GM23338 (cell line): ENCODE measurements around the gene RGS19. TPM values are rescaled to one million over a fixed set of nuclear protein-coding genes. Genes with fewer than 3 reads are reported as not detected.

Source experiments
- ATAC-seq: fragments of 200-7000 bp; cut with Tn5 transposase; 3 replicates; pipeline ENCODE4 v1.9.1; 2020
- DNase-seq: peaks from one replicate; pipeline ENCODE4 v3.0.0-alpha.2; 2015; ENCODE audit warnings: low spot score
- H2AFZ ChIP-seq: fragments of 200-600 bp; sonication (generic); 2 replicates; pipeline ENCODE4 v1.8.0; 2016; ENCODE audit warnings: antibody characterized with exemption, mild to moderate bottlenecking, moderate library complexity
- H3F3A ChIP-seq: fragments of 200-600 bp; sonication (generic); replicated peaks from 2 replicates; pipeline ENCODE4 v1.8.0; 2017; ENCODE audit warnings: antibody characterized with exemption, mixed run types, low read depth
- H3K27ac ChIP-seq: fragments of 200-600 bp; sonication (generic); 2 replicates; pipeline ENCODE4 v1.6.1; 2016; ENCODE audit warnings: low read depth
- H3K27me3 ChIP-seq: fragments of 200-600 bp; sonication (generic); 2 replicates; pipeline ENCODE4 v1.8.0; 2016; ENCODE audit warnings: mild to moderate bottlenecking, mixed run types, moderate library complexity; ENCODE audit not compliant: insufficient read depth
- H3K36me3 ChIP-seq: fragments of 200-600 bp; sonication (generic); 2 replicates; pipeline ENCODE4 v1.8.0; 2016; ENCODE audit warnings: mild to moderate bottlenecking; ENCODE audit not compliant: insufficient read depth
- H3K4me1 ChIP-seq: fragments of 200-600 bp; sonication (generic); 2 replicates; pipeline ENCODE4 v1.8.0; 2016; ENCODE audit warnings: mild to moderate bottlenecking, moderate library complexity; ENCODE audit not compliant: insufficient read depth
- H3K4me2 ChIP-seq: fragments of 200-600 bp; sonication (generic); 2 replicates; pipeline ENCODE4 v1.7.1; 2017; ENCODE audit warnings: mixed run types
- H3K4me3 ChIP-seq: fragments of 200-600 bp; sonication (generic); 2 replicates; pipeline ENCODE4 v1.6.1; 2016; ENCODE audit warnings: mixed run types
- H3K79me2 ChIP-seq: fragments of 200-600 bp; sonication (generic); replicated peaks from 2 replicates; pipeline ENCODE4 v1.8.0; 2017; ENCODE audit warnings: mild to moderate bottlenecking; ENCODE audit not compliant: insufficient read depth
- H3K9me2 ChIP-seq: fragments of 200-600 bp; sonication (generic); 2 replicates; pipeline ENCODE4 v1.8.0; 2017; ENCODE audit not compliant: insufficient read depth
- H4K20me1 ChIP-seq: fragments of 200-600 bp; sonication (generic); replicated peaks from 2 replicates; pipeline ENCODE4 v1.8.0; 2017; ENCODE audit warnings: mild to moderate bottlenecking; ENCODE audit not compliant: insufficient read depth
- H3K27ac Mint-ChIP-seq: 2 replicates; pipeline ENCODE4 v1.8.0; 2020; ENCODE audit warnings: inconsistent platforms, mild to moderate bottlenecking, moderate library complexity, mixed read lengths
- H3K27me3 Mint-ChIP-seq: 3 replicates; pipeline ENCODE4 v1.8.0; 2022; ENCODE audit warnings: low read depth, mild to moderate bottlenecking, moderate library complexity, mixed read lengths, inconsistent platforms; ENCODE audit not compliant: insufficient read depth, poor library complexity
- H3K36me3 Mint-ChIP-seq: 3 replicates; pipeline ENCODE4 v1.8.0; 2021; ENCODE audit warnings: low read depth, mild to moderate bottlenecking, inconsistent platforms, moderate library complexity, mixed read lengths
- H3K4me1 Mint-ChIP-seq: 3 replicates; pipeline ENCODE4 v1.8.0; 2020; ENCODE audit warnings: mild to moderate bottlenecking, inconsistent platforms, mixed read lengths
- H3K4me3 Mint-ChIP-seq: 3 replicates; pipeline ENCODE4 v1.8.0; 2021; ENCODE audit warnings: moderate library complexity, mild to moderate bottlenecking, inconsistent platforms, mixed read lengths
- H3K9me3 Mint-ChIP-seq: 3 replicates; pipeline ENCODE4 v1.8.0; 2020; ENCODE audit warnings: moderate library complexity, mild to moderate bottlenecking, inconsistent platforms, mixed read lengths
- CREB1 ChIP-seq: fragments of 250-450 bp; sonication (Bioruptor Pico); IDR thresholded peaks from 2 replicates; pipeline ENCODE4 v1.5.0; 2020; ENCODE audit warnings: low read depth, mild to moderate bottlenecking, moderate library complexity
- EZH2 ChIP-seq: fragments of 200-600 bp; sonication (generic); IDR thresholded peaks from one replicate; pipeline ENCODE4 v1.8.0; 2017; ENCODE audit warnings: antibody characterized with exemption, mild to moderate bottlenecking, low read depth; ENCODE audit not compliant: unreplicated experiment
- EZH2phosphoT487 ChIP-seq: fragments of 200-600 bp; sonication (generic); IDR thresholded peaks from one replicate; pipeline ENCODE4 v1.8.1; 2018; ENCODE audit warnings: antibody characterized with exemption; ENCODE audit not compliant: unreplicated experiment
- JUNB ChIP-seq: IDR thresholded peaks from one replicate; pipeline ENCODE4 v1.6.1; 2016; ENCODE audit warnings: antibody characterized with exemption; ENCODE audit not compliant: unreplicated experiment
- NANOG ChIP-seq: IDR thresholded peaks from 2 replicates; pipeline ENCODE4 v1.6.1; 2016; ENCODE audit warnings: antibody characterized with exemption, borderline replicate concordance
- POLR2AphosphoS5 ChIP-seq: IDR thresholded peaks from 2 replicates; pipeline ENCODE4 v1.6.1; 2016; ENCODE audit warnings: antibody characterized with exemption, low read depth
- STAT1 ChIP-seq: IDR thresholded peaks from one replicate; pipeline ENCODE4 v1.6.1; 2016; ENCODE audit warnings: antibody characterized with exemption; ENCODE audit not compliant: unreplicated experiment
- ZNF114 ChIP-seq: fragments of 250-450 bp; sonication (Bioruptor Pico); IDR thresholded peaks from 2 replicates; pipeline ENCODE4 v1.5.0; 2020; ENCODE audit warnings: mild to moderate bottlenecking, moderate library complexity
- ZNF331 ChIP-seq: fragments of 250-450 bp; sonication (Bioruptor Pico); IDR thresholded peaks from 2 replicates; pipeline ENCODE4 v1.5.0; 2020; ENCODE audit warnings: low read depth, mild to moderate bottlenecking, moderate library complexity
- polyA plus RNA-seq: library from polyadenylated mRNA; unstranded; fragments of >200 nt; fragmentation: Nextera tagmentation; extraction: Ambion mirVana; gene quantifications from 2 replicates; pipeline ENCODE4 v1.2.1, GENCODE V29; 2016
- total RNA-seq: library from RNA; depleted of rRNA; stranded (reverse); fragments of >200 nt; shearing (Covaris generic); gene quantifications from 2 replicates; pipeline ENCODE4 v1.2.3, GENCODE V29; 2014
- TF ChIP-seq, protein P1 (sequence below): IDR thresholded peaks from one replicate; pipeline ENCODE4 v1.6.1; 2018; ENCODE audit warnings: antibody characterized with exemption; ENCODE audit not compliant: unreplicated experiment
- TF ChIP-seq, protein P2 (sequence below), 2 experiments: fragments of 200-600 bp in 1 of 2; sonication (generic) in 1 of 2; conservative IDR thresholded peaks; 2 replicates each; pipeline versions ENCODE4 v1.5.1 to v1.6.1; 2016 to 2017; ENCODE audit warnings: antibody characterized with exemption in 2 of 2, low read depth in 2 of 2, mild to moderate bottlenecking in 2 of 2, moderate library complexity in 1 of 2
- TF ChIP-seq, protein P3 (sequence below): fragments of 250-450 bp; sonication (Bioruptor Pico); IDR thresholded peaks from 2 replicates; pipeline ENCODE4 v1.5.0; 2020; ENCODE audit warnings: mild to moderate bottlenecking, moderate library complexity
- TF ChIP-seq, protein P4 (sequence below): IDR thresholded peaks from 2 replicates; pipeline ENCODE4 v1.6.1; 2016; ENCODE audit warnings: antibody characterized with exemption

RGS19 gene
- total and polyA plus RNA-seq, 2 experiments from 2014 or later = 13.1 to 19.7 TPM

DNA sequence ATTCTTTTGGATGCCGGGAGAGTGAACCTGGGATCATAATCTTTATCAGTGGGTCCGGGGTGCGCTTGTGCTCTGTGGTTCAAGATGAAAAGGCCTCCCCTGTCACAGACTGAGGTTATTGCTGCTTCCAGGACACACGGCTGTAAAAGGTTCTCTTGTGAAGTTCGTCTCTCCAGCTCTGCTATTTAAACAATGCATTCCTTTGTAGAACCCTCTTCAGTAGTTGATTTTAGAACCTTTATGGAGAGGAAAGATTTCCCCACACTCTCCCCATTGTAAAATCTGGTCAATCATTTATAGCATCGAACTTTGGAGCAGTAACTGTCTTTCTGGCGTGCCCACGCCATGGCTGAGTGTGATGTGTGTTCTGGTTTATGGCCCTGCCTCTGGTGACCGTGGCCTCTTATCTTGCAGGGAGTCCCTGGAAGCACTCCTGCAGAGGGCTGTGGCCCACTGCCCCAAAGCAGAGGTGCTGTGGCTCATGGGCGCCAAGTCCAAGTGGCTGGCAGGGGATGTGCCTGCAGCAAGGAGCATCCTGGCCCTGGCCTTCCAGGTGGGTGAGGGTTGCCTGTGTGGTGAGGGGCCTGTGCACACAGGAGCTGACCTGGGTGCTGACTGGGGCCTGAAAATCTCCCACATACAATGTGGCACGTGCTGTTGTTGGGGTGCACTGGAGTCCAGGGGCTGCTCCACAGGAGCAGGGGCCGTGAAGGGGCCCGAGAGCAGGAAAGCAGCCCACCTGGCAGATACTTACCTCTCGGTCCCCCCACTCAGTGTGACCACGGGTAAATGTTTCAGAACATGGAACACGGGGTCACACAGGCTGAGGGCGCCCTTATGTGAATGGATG lies 55.0 kb downstream of the RGS19 start:
- ATAC-seq = no peak
- Mint-ChIP-seq H3K36me3 (peaks cover 80% of the 10 kb centered on the region), H3K27ac (no peak overlapping the region), H3K4me1 (no peaks in the 10 kb centered on the region; the same call in 2 of the 3 replicates), H3K27me3 (peaks cover 8% of the 10 kb centered on the region), H3K9me3 (no peaks in the 10 kb centered on the region), H3K4me3 (no peak overlapping the region)
- H3K27me3 ChIP-seq = no peaks in the 10 kb centered on the region
- H3K4me3 ChIP-seq = no peak overlapping the region
- H3K9me2 ChIP-seq = no peaks in the 10 kb centered on the region
- H3K4me1 ChIP-seq = no peaks in the 10 kb centered on the region
- no peak overlapping the region for H3K4me2 ChIP-seq
- no peaks in the 10 kb centered on the region for H4K20me1 ChIP-seq
- 0 out of 2 replicates have a peak, but pooled peaks cover 6% of the 10 kb centered on the region for H3F3A ChIP-seq
- H2AFZ ChIP-seq = no peak overlapping the region
- H3K79me2 ChIP-seq = no peaks in the 10 kb centered on the region
- TF ChIP-seq, protein P1, sequence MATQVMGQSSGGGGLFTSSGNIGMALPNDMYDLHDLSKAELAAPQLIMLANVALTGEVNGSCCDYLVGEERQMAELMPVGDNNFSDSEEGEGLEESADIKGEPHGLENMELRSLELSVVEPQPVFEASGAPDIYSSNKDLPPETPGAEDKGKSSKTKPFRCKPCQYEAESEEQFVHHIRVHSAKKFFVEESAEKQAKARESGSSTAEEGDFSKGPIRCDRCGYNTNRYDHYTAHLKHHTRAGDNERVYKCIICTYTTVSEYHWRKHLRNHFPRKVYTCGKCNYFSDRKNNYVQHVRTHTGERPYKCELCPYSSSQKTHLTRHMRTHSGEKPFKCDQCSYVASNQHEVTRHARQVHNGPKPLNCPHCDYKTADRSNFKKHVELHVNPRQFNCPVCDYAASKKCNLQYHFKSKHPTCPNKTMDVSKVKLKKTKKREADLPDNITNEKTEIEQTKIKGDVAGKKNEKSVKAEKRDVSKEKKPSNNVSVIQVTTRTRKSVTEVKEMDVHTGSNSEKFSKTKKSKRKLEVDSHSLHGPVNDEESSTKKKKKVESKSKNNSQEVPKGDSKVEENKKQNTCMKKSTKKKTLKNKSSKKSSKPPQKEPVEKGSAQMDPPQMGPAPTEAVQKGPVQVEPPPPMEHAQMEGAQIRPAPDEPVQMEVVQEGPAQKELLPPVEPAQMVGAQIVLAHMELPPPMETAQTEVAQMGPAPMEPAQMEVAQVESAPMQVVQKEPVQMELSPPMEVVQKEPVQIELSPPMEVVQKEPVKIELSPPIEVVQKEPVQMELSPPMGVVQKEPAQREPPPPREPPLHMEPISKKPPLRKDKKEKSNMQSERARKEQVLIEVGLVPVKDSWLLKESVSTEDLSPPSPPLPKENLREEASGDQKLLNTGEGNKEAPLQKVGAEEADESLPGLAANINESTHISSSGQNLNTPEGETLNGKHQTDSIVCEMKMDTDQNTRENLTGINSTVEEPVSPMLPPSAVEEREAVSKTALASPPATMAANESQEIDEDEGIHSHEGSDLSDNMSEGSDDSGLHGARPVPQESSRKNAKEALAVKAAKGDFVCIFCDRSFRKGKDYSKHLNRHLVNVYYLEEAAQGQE = no peak
- no peak for TF ChIP-seq JUNB
- no peak for TF ChIP-seq NANOG
- no peak for TF ChIP-seq STAT1
- TF ChIP-seq, protein P2, sequence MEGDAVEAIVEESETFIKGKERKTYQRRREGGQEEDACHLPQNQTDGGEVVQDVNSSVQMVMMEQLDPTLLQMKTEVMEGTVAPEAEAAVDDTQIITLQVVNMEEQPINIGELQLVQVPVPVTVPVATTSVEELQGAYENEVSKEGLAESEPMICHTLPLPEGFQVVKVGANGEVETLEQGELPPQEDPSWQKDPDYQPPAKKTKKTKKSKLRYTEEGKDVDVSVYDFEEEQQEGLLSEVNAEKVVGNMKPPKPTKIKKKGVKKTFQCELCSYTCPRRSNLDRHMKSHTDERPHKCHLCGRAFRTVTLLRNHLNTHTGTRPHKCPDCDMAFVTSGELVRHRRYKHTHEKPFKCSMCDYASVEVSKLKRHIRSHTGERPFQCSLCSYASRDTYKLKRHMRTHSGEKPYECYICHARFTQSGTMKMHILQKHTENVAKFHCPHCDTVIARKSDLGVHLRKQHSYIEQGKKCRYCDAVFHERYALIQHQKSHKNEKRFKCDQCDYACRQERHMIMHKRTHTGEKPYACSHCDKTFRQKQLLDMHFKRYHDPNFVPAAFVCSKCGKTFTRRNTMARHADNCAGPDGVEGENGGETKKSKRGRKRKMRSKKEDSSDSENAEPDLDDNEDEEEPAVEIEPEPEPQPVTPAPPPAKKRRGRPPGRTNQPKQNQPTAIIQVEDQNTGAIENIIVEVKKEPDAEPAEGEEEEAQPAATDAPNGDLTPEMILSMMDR (conservative IDR thresholded peaks at IDR 0.05; ENCODE audit: low read depth in 2 of 2) = no peak
- TF ChIP-seq, protein P3, sequence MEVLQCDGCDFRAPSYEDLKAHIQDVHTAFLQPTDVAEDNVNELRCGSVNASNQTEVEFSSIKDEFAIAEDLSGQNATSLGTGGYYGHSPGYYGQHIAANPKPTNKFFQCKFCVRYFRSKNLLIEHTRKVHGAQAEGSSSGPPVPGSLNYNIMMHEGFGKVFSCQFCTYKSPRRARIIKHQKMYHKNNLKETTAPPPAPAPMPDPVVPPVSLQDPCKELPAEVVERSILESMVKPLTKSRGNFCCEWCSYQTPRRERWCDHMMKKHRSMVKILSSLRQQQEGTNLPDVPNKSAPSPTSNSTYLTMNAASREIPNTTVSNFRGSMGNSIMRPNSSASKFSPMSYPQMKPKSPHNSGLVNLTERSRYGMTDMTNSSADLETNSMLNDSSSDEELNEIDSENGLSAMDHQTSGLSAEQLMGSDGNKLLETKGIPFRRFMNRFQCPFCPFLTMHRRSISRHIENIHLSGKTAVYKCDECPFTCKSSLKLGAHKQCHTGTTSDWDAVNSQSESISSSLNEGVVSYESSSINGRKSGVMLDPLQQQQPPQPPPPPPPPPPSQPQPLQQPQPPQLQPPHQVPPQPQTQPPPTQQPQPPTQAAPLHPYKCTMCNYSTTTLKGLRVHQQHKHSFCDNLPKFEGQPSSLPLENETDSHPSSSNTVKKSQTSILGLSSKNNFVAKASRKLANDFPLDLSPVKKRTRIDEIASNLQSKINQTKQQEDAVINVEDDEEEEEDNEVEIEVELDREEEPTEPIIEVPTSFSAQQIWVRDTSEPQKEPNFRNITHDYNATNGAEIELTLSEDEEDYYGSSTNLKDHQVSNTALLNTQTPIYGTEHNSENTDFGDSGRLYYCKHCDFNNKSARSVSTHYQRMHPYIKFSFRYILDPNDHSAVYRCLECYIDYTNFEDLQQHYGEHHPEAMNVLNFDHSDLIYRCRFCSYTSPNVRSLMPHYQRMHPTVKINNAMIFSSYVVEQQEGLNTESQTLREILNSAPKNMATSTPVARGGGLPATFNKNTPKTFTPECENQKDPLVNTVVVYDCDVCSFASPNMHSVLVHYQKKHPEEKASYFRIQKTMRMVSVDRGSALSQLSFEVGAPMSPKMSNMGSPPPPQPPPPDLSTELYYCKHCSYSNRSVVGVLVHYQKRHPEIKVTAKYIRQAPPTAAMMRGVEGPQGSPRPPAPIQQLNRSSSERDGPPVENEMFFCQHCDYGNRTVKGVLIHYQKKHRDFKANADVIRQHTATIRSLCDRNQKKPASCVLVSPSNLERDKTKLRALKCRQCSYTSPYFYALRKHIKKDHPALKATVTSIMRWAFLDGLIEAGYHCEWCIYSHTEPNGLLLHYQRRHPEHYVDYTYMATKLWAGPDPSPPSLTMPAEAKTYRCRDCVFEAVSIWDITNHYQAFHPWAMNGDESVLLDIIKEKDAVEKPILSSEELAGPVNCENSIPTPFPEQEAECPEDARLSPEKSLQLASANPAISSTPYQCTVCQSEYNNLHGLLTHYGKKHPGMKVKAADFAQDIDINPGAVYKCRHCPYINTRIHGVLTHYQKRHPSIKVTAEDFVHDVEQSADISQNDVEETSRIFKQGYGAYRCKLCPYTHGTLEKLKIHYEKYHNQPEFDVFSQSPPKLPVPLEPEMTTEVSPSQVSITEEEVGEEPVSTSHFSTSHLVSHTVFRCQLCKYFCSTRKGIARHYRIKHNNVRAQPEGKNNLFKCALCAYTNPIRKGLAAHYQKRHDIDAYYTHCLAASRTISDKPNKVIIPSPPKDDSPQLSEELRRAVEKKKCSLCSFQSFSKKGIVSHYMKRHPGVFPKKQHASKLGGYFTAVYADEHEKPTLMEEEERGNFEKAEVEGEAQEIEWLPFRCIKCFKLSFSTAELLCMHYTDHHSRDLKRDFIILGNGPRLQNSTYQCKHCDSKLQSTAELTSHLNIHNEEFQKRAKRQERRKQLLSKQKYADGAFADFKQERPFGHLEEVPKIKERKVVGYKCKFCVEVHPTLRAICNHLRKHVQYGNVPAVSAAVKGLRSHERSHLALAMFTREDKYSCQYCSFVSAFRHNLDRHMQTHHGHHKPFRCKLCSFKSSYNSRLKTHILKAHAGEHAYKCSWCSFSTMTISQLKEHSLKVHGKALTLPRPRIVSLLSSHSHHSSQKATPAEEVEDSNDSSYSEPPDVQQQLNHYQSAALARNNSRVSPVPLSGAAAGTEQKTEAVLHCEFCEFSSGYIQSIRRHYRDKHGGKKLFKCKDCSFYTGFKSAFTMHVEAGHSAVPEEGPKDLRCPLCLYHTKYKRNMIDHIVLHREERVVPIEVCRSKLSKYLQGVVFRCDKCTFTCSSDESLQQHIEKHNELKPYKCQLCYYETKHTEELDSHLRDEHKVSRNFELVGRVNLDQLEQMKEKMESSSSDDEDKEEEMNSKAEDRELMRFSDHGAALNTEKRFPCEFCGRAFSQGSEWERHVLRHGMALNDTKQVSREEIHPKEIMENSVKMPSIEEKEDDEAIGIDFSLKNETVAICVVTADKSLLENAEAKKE (CRISPR knock-in tag) = no peak
- no peak for TF ChIP-seq ZNF331 (CRISPR knock-in tag)
- TF ChIP-seq POLR2AphosphoS5 = no peak
- TF ChIP-seq ZNF114 = no peak
- TF ChIP-seq CREB1 = no peak
- TF ChIP-seq, protein P4, sequence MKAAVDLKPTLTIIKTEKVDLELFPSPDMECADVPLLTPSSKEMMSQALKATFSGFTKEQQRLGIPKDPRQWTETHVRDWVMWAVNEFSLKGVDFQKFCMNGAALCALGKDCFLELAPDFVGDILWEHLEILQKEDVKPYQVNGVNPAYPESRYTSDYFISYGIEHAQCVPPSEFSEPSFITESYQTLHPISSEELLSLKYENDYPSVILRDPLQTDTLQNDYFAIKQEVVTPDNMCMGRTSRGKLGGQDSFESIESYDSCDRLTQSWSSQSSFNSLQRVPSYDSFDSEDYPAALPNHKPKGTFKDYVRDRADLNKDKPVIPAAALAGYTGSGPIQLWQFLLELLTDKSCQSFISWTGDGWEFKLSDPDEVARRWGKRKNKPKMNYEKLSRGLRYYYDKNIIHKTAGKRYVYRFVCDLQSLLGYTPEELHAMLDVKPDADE = no peak
- no peak for TF ChIP-seq EZH2phosphoT487
- no peak for TF ChIP-seq EZH2
- DNase-seq = no peak
- H3K36me3 ChIP-seq = peaks cover 5% of the 10 kb centered on the region; the same call in 1 of the 2 replicates
- no peak overlapping the region for H3K27ac ChIP-seq
